Activated CD8-positive, alpha-beta T cell treated with anti-CD3 and anti-CD28 coated beads, Interleukin-2, amount 10 ng/mL, durations not matched to agents 7 days and 5 days (primary cell): Measurements from ENCODE around the gene SZT2. TPM values are rescaled to one million over a fixed set of nuclear protein-coding genes. Genes with fewer than 3 reads are reported as not detected.
A peak's percentile ranks its signal among the peaks of the same experiment; 100 is the strongest.
"Not testable (repeated sequence)": the region's sequence is repeated elsewhere in the genome, so short reads cannot be mapped to it uniquely, and the experiment has no call there.

Experiments
- ATAC-seq: fragments of 150-1000 bp; cut with Tn5 transposase; one replicate; pipeline ENCODE4 v1.10.0; 2021; ENCODE audit warnings: moderate library complexity
- CTCF ChIA-PET: fragments of 350-600 bp; sonication (Branson Sonifier 250); formaldehyde crosslinking; loops from one replicate; lab custom pipeline; 2021; ENCODE audit warnings: antibody characterized with exemption; lab: Charles Lee
- POLR2A ChIA-PET: fragments of 350-600 bp; sonication (Branson Sonifier 250); formaldehyde crosslinking; loops from one replicate; lab custom pipeline; 2021; ENCODE audit warnings: antibody characterized with exemption; lab: Charles Lee
- DNase-seq: peaks from one replicate; pipeline ENCODE4 v3.0.0-alpha.2; 2020
- H3K27ac Mint-ChIP-seq: one replicate; pipeline ENCODE4 v1.8.0; 2021; ENCODE audit warnings: mild to moderate bottlenecking, mixed read lengths
- H3K27me3 Mint-ChIP-seq: one replicate; pipeline ENCODE4 v1.8.0; 2021; ENCODE audit warnings: low read depth, mixed read lengths
- H3K36me3 Mint-ChIP-seq: one replicate; pipeline ENCODE4 v1.8.0; 2021; ENCODE audit warnings: low read depth, mixed read lengths
- H3K4me1 Mint-ChIP-seq: one replicate; pipeline ENCODE4 v1.8.0; 2021; ENCODE audit warnings: low read depth, mixed read lengths
- H3K4me3 Mint-ChIP-seq: one replicate; pipeline ENCODE4 v1.8.0; 2021; ENCODE audit warnings: mild to moderate bottlenecking, mixed read lengths
- H3K9me3 Mint-ChIP-seq: one replicate; pipeline ENCODE4 v1.8.0; 2022; ENCODE audit warnings: mixed read lengths; ENCODE audit not compliant: insufficient read depth
- total RNA-seq, 2 experiments: library from RNA; stranded (reverse); gene quantifications; one replicate each; pipeline ENCODE4 v1.2.3, GENCODE V29; 2021

SZT2 gene
- total RNA-seq, 2 experiments from 2014 or later, result 57.2 to 58.3 TPM

DNA sequence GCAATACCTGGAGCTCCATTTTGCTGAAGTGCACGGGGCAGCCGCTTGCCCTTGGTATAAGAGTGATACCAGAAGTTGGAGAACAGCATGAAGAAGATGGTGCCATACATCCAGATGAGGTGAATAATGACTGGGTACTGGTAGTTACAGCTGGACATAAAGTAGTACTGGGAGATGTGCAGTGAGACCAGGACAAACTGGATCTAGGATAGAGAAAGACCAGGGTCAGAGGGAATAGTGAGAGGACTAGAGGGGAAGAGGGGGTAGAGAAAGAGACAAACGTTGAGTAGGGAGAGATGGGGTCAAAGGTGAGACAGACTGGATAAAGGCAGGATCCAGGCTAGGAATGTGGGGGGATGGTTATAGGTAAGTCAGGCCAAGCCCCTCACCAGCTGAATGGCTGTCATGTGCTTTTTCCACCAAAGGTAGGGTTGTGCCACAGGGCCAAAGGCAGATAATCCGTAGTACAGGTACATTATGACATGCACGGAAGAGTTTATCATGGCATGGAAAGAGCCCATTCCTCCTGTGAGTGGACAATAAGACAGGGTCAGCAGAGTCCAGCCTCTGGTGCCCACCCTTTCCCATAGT lies 25.7 kb upstream of the SZT2 start:
- POLR2A ChIA-PET, result interaction anchor here (1.6 kb wide), 1 partner anchor 25 kb away, joined by 3 read pairs; no protein-coding TSS in a partner anchor
- CTCF ChIA-PET, result no interaction called here
- DNase-seq (no peak), ATAC-seq (no peak)
- Mint-ChIP-seq H3K27ac (peak overlapping the region; percentile 65), H3K9me3 (no peaks in the 10 kb centered on the region), H3K4me3 (no peak overlapping the region), H3K27me3 (no peaks in the 10 kb centered on the region), H3K36me3 (peaks cover 76% of the 10 kb centered on the region), H3K4me1 (peaks cover 75% of the 10 kb centered on the region)

DNA sequence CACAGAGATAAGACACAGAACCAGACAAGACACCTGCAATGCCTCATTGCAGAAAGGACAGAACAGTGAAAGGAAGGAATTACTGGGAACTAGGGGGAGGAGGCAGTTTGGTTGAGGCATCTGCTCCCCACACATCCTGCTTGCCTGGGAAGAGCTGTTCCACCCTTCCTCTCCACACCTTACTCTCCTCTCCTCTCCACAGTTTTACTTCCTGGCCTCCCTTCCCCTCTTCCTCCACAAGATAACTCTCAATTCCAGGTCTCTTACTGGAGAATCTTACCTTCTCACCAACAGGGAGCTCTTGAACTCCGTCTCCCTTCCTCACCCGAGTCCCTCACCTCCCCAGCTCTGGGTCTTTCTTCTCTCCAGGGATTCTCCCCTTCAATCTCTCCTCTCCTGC lies 24.0 kb upstream of the SZT2 start:
- ChIA-PET CTCF (no interaction called here), POLR2A (interaction anchor here (1.2 to 3.1 kb wide), 3 partner anchors 7 to 49 kb away, joined by 3 to 22 read pairs (median 5); partner anchors contain the start of gene CDC20)
- peak overlapping the region; percentile 87 for H3K27ac Mint-ChIP-seq
- H3K36me3 Mint-ChIP-seq, result peaks cover 65% of the 10 kb centered on the region
- H3K9me3 Mint-ChIP-seq, result no peaks in the 10 kb centered on the region
- H3K4me1 Mint-ChIP-seq, result peaks cover 65% of the 10 kb centered on the region
- peak overlapping the region; percentile 92 for H3K4me3 Mint-ChIP-seq
- ATAC-seq (no peak), DNase-seq (no peak)
- no peaks in the 10 kb centered on the region for H3K27me3 Mint-ChIP-seq

- Mint-ChIP-seq H3K27ac (peak overlapping the region; percentile 87), H3K9me3 (no peaks in the 10 kb centered on the region), H3K36me3 (peaks cover 63% of the 10 kb centered on the region), H3K4me1 (peaks cover 61% of the 10 kb centered on the region), H3K27me3 (no peaks in the 10 kb centered on the region), H3K4me3 (peak overlapping the region; percentile 92)
- POLR2A ChIA-PET, result interaction anchor here (1.2 to 3.1 kb wide), 4 partner anchors 7 to 49 kb away, joined by 3 to 22 read pairs (median 11); partner anchors contain the start of genes CDC20, MED8 and SZT2
- ATAC-seq (no peak), DNase-seq (no peak)
- CTCF ChIA-PET, result no interaction called here
Observed at GRCh38 chr1:43366179-43366578, 23.5 kb upstream of the SZT2 start.

- ATAC-seq (no peak), DNase-seq (no peak)
- no peaks in the 10 kb centered on the region for H3K27me3 Mint-ChIP-seq
- H3K4me1 Mint-ChIP-seq, result peaks cover 56% of the 10 kb centered on the region
- ChIA-PET CTCF (interaction anchor here (2.4 kb wide), 1 partner anchor 9 kb away, joined by 16 read pairs; the partner anchor contains the start of gene CDC20), POLR2A (interaction anchor here (0.6 to 3.1 kb wide), 7 partner anchors 8 to 474 kb away, joined by 3 to 22 read pairs (median 5); partner anchors contain the start of genes CDC20, MED8 and SZT2)
- H3K36me3 Mint-ChIP-seq, result peaks cover 58% of the 10 kb centered on the region
- peak overlapping the region; percentile 92 for H3K4me3 Mint-ChIP-seq
- H3K27ac Mint-ChIP-seq, result peak overlapping the region; percentile 87
- H3K9me3 Mint-ChIP-seq, result no peaks in the 10 kb centered on the region
Observed at GRCh38 chr1:43366601-43367025, 23.1 kb upstream of the SZT2 start.

DNA sequence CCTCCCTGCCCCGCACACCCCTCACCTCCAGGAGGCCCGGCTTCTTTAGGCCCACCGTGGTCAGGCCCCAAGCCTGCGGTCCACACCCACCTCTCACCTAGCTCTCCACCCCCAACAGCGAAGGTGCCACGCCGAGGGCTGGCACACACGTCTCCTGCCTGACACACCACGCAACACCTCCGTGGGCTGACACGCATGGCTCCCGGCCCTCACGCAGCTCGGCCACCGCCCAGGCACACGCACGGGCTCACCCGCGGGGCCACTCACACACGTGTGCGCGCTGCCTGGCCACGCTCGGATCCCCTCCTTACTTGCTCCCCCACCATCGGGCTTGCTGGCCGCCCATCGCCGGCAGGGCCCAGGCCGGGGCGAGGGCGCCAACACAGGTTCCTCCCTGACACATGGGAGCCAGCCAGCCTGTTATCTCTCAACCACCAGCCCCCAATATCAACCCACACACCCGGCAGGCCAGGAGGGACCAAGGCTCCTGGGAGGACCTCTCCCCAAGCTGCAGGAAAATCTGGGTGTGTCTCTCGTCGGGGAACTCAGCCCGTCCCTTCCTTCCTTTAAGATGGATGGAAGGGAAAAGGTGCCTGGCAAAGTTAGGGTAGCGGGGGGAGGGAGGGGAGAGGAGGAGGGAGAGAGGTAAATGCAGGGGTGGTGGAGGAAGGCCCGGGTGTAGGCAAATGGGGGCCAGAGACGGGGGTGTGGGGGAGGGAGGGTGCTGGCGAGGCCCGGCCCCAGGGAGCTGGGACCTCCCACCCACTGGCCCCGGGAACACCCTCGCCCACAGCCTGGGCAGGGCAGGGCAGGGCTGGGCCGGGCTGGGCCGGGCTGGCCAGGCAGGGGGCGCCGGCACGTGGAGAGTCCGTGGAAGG lies 22.4 kb upstream of the SZT2 start:
- CTCF ChIA-PET, result interaction anchor here (0.6 to 2.4 kb wide), 8 partner anchors 10 to 143 kb away, joined by 3 to 16 read pairs (median 4); partner anchors contain the start of gene CDC20
- H3K4me1 Mint-ChIP-seq, result peaks cover 50% of the 10 kb centered on the region
- peak; percentile 45 for DNase-seq
- POLR2A ChIA-PET, result interaction anchor here (0.6 to 3.1 kb wide), 11 partner anchors 8 to 474 kb away, joined by 3 to 22 read pairs (median 5); partner anchors contain the start of genes CDC20, MED8 and SZT2
- H3K27ac Mint-ChIP-seq, result peak overlapping the region; percentile 87
- no peaks in the 10 kb centered on the region for H3K27me3 Mint-ChIP-seq
- H3K9me3 Mint-ChIP-seq, result no peaks in the 10 kb centered on the region
- H3K4me3 Mint-ChIP-seq, result peak overlapping the region; percentile 92
- ATAC-seq, result peak; percentile 65
- H3K36me3 Mint-ChIP-seq, result peaks cover 52% of the 10 kb centered on the region

DNA sequence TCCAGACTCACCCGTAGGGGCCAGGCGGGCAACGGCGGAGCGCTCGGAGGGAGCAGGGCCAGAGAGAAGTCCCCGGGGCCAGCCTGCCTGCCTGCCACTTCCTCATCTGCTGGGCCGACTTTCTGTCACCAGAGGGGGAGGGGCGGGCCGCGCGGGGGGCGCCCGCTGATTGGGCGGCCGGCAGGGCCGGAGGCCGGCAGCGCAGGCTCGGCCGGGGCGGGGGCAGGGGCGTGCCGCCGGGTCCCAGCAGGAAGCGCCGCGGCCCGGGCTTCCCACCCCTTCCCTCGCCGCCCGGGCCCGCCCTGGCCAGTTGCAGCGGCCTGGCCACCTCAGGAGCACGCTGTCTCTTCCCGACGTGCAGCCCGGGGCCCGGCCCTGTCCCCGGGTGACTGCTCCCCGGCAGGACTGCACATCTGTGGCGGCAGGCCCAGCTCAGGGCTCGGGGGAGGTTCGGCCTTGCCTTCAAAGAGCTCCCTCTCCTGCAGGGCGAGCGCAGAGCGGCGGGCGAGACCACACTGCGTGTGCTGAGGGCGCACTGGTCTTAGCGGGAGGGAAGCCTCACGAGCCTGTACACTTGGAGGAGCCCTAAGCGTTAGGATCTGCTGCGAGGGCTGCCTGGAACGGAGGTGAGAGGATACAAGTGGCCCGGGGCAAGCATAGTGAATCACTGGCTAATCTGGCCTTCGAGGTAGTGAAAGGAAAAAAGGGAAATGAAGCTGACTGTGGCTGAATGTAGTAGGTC lies 21.6 kb upstream of the SZT2 start, which contains the start of gene ELOVL1:
Gene ELOVL1 (minus strand): TSS at position 108 of the 742 bp plus-strand sequence. CDS start 2,402 bp downstream, outside the sequence.
- Mint-ChIP-seq H3K27ac (peak within 1 kb of the TSS; percentile 87), H3K36me3 (peaks cover 45% of the 10 kb centered on the region), H3K4me3 (peak within 1 kb of the TSS; percentile 92), H3K4me1 (peaks cover 46% of the 10 kb centered on the region), H3K27me3 (no peaks in the 10 kb centered on the region), H3K9me3 (no peaks in the 10 kb centered on the region)
- ChIA-PET CTCF (interaction anchor here (0.6 to 2.4 kb wide), 11 partner anchors 8 to 144 kb away, joined by 3 to 16 read pairs (median 4); partner anchors contain the start of gene CDC20), POLR2A (interaction anchor here (0.6 to 3.1 kb wide), 12 partner anchors 8 to 601 kb away, joined by 3 to 22 read pairs (median 4); partner anchors contain the start of genes C1orf50, CDC20, CFAP57 and EBNA1BP2)
- ATAC-seq, result peak; percentile 89
- peak; percentile 93 for DNase-seq

DNA sequence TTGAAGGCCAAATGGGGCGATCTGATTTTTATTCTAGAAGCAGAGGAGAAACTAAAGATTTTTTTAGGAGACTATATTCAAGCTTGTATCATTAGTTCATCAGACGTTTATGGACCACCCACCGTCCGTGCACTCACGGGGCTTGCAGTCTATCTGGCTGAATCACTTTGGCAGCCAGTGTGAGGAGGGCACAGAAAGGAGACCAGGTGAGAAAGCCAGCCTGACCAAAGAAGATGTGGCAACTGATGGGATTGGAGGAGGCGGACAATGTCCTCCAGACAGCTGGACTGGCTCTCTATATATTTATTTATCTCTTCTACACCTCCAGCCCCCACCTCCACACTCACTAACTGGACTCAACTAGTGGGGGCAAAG lies 21.1 kb upstream of the SZT2 start:
- peak overlapping the region; percentile 82 for H3K27ac Mint-ChIP-seq
- peaks cover 40% of the 10 kb centered on the region for H3K4me1 Mint-ChIP-seq
- ChIA-PET CTCF (interaction anchor here (0.8 to 2.4 kb wide), 10 partner anchors 9 to 145 kb away, joined by 3 to 16 read pairs (median 4); partner anchors contain the start of gene CDC20), POLR2A (interaction anchor here (0.6 to 3.1 kb wide), 11 partner anchors 9 to 601 kb away, joined by 3 to 22 read pairs (median 5); partner anchors contain the start of genes C1orf50, CDC20, CFAP57 and EBNA1BP2)
- H3K9me3 Mint-ChIP-seq, result no peaks in the 10 kb centered on the region
- peak overlapping the region; percentile 77 for H3K4me3 Mint-ChIP-seq
- ATAC-seq, result no peak
- no peak for DNase-seq
- peaks cover 40% of the 10 kb centered on the region for H3K36me3 Mint-ChIP-seq
- H3K27me3 Mint-ChIP-seq, result no peaks in the 10 kb centered on the region

- POLR2A ChIA-PET, ATAC-seq: not testable (repeated sequence)
- peaks cover 29% of the 10 kb centered on the region for H3K36me3 Mint-ChIP-seq
Observed at GRCh38 chr1:43369779-43370178, 19.9 kb upstream of the SZT2 start.

GRCh38 chr1:43370564-43370963 lies 19.1 kb upstream of the SZT2 start:
- POLR2A ChIA-PET, result interaction anchor here (0.6 kb wide), 1 partner anchor 198 kb away, joined by 3 read pairs; the partner anchor contains the start of genes CFAP57 and EBNA1BP2
- no peak overlapping the region for H3K4me3 Mint-ChIP-seq
- DNase-seq (no peak), ATAC-seq (no peak)
- H3K27ac Mint-ChIP-seq, result no peak overlapping the region
- H3K36me3 Mint-ChIP-seq, result peaks cover 21% of the 10 kb centered on the region
- H3K9me3 Mint-ChIP-seq, result no peaks in the 10 kb centered on the region
- CTCF ChIA-PET, result no interaction called here
- no peaks in the 10 kb centered on the region for H3K27me3 Mint-ChIP-seq
- peaks cover 22% of the 10 kb centered on the region for H3K4me1 Mint-ChIP-seq

More at GRCh38 chr1:43369779-43370178, 19.9 kb upstream of the SZT2 start:
- DNase-seq, H3K27ac Mint-ChIP-seq, CTCF ChIA-PET, H3K27me3 Mint-ChIP-seq, H3K4me3 Mint-ChIP-seq, H3K9me3 Mint-ChIP-seq: not testable (repeated sequence)
- H3K4me1 Mint-ChIP-seq, result peaks cover 30% of the 10 kb centered on the region

DNA sequence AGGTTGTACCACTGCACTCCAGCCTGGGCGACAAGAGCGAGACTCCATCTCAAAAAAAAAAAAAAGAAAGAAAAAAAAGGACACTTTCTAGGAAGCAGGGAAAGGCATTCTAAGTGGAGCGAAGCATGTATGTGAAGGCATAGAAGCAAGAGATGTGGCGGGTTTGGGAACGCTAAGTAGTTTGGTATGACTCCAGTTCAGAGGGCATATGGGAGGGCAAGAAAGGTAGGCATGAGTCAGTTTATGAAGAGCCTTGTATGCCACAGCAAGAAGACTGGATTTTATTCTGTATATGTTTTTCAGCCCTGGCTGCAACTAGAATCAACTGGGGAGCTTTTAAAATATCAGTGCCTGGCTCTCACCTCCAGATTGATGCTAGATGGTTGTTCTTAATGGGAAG lies 17.5 kb upstream of the SZT2 start:
- no peak overlapping the region for H3K27ac Mint-ChIP-seq
- peaks cover 11% of the 10 kb centered on the region for H3K36me3 Mint-ChIP-seq
- no peaks in the 10 kb centered on the region for H3K9me3 Mint-ChIP-seq
- H3K4me3 Mint-ChIP-seq, result no peak overlapping the region
- H3K27me3 Mint-ChIP-seq, result no peaks in the 10 kb centered on the region
- no peak for ATAC-seq
- H3K4me1 Mint-ChIP-seq, result peaks cover 12% of the 10 kb centered on the region
- POLR2A ChIA-PET, result no interaction called here
- DNase-seq, result no peak
- CTCF ChIA-PET, result no interaction called here
